HG03457 (cell line): ENCODE measurements around the gene MBOAT2.
"Not testable (repeated sequence)": the region's sequence is repeated elsewhere in the genome, so short reads cannot be mapped to it uniquely, and the experiment has no call there.

ENCODE experiments used
- ATAC-seq: cut with Tn5 transposase; IDR thresholded peaks from one replicate; pipeline ENCODE4 v1.9.1; 2021; ENCODE audit warnings: moderate number of reproducible peaks; ENCODE audit not compliant: unreplicated experiment

MBOAT2 gene

GRCh38 chr2:8902757-8903156 lies 100.7 kb downstream of the MBOAT2 start:
- ATAC-seq, result not testable (repeated sequence)

- not testable (repeated sequence) for ATAC-seq
These were observed 106.3 kb downstream of the MBOAT2 start for GRCh38 chr2:8897206-8897605.

- not testable (repeated sequence) for ATAC-seq
These were observed 106.8 kb downstream of the MBOAT2 start for GRCh38 chr2:8896671-8897070.

GRCh38 chr2:8895087-8895912 lies 108.2 kb downstream of the MBOAT2 start:
- not testable (repeated sequence) for ATAC-seq

GRCh38 chr2:8893978-8894820 lies 109.3 kb downstream of the MBOAT2 start:
- ATAC-seq, result no peak

GRCh38 chr2:8893474-8893873 lies 110.0 kb downstream of the MBOAT2 start:
- no peak for ATAC-seq

- ATAC-seq, result no peak
These were observed 111.4 kb downstream of the MBOAT2 start for GRCh38 chr2:8892111-8892510.

GRCh38 chr2:8889978-8890377 lies 113.5 kb downstream of the MBOAT2 start:
- ATAC-seq, result no peak

- no peak for ATAC-seq
These were observed 114.5 kb downstream of the MBOAT2 start for GRCh38 chr2:8888963-8889362.

GRCh38 chr2:8886876-8887275 lies 116.6 kb downstream of the MBOAT2 start:
- ATAC-seq, result no peak

GRCh38 chr2:8886202-8886518 lies 117.3 kb downstream of the MBOAT2 start:
- ATAC-seq, result no peak

- no peak for ATAC-seq
These were observed 117.9 kb downstream of the MBOAT2 start for GRCh38 chr2:8885449-8886201.

GRCh38 chr2:8884812-8885211 lies 118.7 kb downstream of the MBOAT2 start:
- no peak for ATAC-seq

GRCh38 chr2:8882094-8882493 lies 121.4 kb downstream of the MBOAT2 start:
- no peak for ATAC-seq

- no peak for ATAC-seq
These were observed 125.6 kb downstream of the MBOAT2 start for GRCh38 chr2:8877894-8878293.

GRCh38 chr2:8877332-8877731 lies 126.2 kb downstream of the MBOAT2 start:
- no peak for ATAC-seq

- no peak for ATAC-seq
These were observed 126.9 kb downstream of the MBOAT2 start for GRCh38 chr2:8876628-8877027.

GRCh38 chr2:8872821-8873432 lies 130.6 kb downstream of the MBOAT2 start:
- no peak for ATAC-seq

GRCh38 chr2:8870441-8870840 lies 133.0 kb downstream of the MBOAT2 start:
- ATAC-seq, result no peak

GRCh38 chr2:8867363-8867762 lies 136.1 kb downstream of the MBOAT2 start:
- no peak for ATAC-seq
